ENCODE data around the gene CLDN6.

Gene CLDN6

DNA sequence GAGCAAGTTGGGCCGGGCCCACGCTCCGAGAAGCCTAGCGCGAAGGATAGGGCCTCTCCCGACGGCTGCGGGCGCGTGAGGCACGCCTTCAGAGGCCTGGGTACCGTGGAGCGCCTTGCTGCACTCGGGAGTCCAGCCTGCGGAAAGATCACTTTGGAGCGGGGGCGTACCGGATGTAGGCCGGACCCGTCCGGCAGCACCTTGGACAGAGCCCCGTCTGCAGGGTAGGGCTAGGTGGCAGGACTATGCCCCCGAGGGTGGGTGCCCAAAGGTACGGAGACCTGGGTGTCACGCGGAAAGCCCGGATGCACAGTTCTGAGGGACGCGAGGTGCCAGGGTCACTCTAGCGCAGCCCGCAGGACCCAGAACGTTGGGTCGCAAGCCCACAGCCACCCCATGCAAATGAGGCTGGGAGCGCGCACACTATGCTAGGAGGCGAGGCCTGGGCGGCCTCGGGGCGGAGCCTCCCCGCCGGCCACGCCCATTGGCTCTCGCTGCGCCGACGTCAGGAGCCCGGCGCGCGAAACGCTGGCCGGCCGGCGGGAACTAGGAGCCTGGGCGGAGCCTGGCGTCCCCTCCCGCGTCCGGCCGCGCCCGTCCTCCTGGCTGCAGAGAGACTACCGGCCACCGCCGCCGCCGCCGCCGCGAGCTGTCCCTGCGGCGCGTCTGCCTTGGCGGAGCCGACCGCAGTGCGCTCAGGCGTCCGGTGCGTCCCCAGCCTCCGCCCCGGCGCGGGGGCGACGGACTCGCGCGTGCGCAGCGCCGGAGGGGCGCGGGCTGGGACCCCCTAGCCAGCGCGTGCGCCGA, 49.0 kb downstream of the CLDN6 start, which contains the start of gene PAQR4:
Gene PAQR4 (plus strand): TSS at position 611 of the 807 bp plus-strand sequence. CDS start 327 bp downstream, outside the sequence.
- DNase-seq, result peak; percentile 85

DNA sequence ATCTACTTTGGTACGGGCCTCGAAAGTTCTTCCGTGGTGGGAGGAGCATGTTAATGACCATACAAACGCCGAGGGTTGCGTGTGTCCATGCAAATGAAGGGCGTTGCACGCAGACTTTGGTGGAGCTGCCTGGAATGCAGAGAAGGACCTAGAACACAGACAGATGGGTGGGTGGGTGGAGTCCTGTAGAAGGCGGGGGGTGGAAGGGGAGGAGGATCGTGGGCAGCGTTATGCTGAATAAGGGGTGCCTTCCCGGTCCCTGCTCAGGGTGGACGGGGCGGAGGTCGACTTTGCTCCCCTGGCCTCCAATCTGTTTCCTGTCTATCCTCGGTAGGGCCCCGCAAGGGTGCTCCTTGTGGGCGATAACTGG, 49.6 kb downstream of the CLDN6 start:
- peak; percentile 74 for DNase-seq

DNA sequence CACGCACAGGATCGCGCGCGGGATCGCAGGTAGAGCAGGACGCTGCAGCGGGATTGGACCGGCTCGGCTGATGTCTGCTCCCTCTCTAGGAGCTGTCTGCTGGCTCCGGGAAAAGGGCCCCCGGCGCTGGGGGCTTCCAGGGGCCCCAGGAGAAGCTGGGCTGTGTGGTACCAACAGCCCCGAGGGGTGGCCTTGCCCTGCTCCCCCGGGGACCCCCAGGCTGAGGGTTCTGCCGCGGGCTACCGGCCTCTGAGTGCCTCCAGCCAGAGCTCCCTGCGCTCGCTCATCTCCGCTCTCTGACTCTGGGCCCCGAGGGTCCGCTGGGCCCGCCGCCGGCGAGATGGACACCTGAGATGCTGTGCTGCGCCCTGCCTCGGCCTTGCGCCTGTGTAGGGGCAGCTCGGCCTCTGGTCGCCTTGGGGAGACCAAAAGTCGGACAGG, 50.2 kb downstream of the CLDN6 start:
- DNase-seq, result no peak

DNA sequence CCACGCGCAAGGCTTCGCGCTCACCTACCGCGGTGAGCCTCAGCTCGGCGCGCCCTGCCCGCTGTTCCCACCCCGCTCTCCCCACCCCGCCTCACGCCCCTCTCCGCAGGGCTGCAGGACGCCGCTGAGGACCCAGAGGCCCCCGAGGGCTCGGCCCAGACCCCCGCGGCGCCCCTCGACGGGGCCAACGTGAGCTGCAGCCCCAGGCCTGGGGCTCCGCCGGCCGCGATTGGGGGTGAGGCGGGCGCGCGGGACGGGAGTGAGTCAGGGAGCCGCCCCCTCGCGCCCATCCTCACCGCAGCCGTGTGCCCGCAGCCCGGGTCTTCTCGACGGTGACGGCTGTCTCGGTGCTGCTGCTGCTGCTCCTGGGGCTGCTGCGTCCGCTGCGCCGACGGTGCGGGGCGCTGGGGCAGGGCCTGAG, 50.8 kb downstream of the CLDN6 start:
- no peak for DNase-seq

DNA sequence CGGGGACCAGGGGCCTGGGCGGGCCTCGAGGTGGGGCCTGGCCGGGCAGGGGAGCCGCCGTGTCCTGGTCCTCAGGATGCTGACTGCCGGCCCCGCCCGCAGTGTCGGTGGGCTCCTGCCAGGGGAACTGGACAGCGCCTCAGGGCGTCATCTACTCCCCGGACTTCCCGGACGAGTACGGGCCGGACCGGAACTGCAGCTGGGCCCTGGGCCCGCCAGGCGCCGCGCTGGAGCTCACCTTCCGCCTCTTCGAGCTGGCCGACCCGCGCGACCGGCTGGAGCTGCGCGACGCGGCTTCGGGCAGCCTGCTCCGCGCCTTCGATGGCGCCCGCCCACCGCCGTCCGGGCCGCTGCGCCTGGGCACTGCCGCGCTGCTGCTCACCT, 51.2 kb downstream of the CLDN6 start:
- DNase-seq, result no peak

DNA sequence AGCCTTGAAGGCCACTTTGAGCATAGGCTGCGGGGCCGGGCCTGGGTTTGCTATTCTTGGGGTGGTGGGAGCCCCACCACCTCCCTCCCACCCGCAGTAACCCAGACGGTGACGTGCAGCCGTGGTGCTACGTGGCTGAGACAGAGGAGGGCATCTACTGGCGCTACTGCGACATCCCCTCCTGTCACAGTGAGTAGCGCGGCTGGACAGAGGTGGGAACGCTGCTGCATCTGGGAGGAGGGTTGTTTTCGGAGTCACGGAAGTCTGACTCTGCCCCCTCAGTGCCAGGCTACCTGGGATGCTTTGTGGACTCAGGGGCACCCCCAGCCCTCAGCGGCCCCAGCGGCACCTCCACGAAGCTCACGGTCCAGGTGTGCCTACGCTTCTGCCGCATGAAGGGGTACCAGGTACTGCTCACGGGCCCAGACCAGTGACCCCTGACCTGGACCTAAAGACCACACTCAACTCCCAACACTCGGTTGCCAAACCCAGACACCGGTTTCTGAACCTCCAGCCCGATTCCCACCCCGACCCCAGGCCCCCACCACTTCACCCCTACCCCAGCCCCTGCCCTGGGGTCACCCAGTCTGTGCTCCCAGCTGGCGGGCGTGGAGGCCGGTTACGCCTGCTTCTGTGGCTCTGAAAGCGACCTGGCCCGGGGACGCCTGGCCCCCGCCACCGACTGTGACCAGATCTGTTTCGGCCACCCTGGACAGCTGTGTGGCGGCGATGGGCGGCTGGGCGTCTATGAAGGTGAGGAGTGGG, 51.8 kb downstream of the CLDN6 start:
- DNase-seq, result no peak

Measured in MV-4-11 (cell line).